Activated gamma-delta T cell treated with anti-CD3 and anti-CD28 coated beads, Interleukin-2, amount 50 U/mL, for 16 hours (primary cell): ENCODE measurements around the gene LGALS9C.
"Not testable (repeated sequence)": the region's sequence is repeated elsewhere in the genome, so short reads cannot be mapped to it uniquely, and the experiment has no call there.

Experiments used
- DNase-seq: peaks from one replicate; pipeline ENCODE4 v3.0.0-alpha.2; 2020; ENCODE audit warnings: low read depth

The LGALS9C gene

DNA sequence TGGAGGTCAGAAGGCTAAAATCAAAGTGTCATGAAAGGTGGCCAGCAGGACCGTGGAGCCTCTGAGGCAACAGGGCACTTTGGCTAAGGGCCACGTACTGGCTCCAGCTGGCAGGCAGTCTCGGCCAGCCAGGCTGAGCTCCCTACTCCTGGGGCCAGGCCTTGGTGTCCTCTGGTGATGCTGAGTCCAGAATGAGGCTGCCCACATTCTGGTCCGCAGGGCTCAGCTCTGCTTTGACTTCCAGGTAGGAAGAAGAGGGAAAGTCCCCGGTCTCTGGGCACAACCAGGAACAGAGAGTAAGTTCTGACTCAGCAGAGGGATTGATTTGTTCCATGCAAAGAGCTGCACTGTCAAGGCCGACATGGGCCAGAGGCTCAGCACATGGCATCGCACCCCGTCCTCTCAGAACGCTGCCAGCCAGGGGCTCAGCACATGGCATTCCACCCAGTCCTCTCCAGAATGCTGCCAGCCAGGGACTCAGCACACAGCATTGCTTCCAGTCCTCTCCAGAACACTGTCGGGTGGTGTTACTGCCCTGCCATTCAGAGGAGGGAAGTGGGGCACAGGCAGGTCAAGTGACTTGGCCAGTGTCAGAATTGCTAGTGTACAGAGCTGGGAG is 2.5 kb downstream of the LGALS9C start:
- DNase-seq: not testable (repeated sequence)

DNA sequence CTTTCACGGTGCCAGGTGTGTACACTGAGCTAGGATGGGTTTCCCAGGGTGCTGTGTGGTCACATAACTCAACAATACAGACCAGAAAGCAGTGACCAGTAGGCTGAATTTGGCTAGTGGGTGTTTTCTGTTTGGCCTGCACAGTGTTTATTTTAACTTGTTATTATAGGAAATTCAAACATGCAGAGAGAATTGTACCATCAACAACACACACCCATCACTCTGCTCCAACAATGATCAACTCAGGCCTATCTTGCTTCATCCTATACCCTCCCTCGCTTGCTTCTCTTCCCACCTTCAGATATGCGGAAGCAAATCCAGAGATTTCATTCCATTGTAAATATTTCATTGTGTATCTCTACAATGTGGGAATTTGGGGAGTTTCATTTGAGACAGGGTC is 5.2 kb downstream of the LGALS9C start:
- not testable (repeated sequence) for DNase-seq

DNA sequence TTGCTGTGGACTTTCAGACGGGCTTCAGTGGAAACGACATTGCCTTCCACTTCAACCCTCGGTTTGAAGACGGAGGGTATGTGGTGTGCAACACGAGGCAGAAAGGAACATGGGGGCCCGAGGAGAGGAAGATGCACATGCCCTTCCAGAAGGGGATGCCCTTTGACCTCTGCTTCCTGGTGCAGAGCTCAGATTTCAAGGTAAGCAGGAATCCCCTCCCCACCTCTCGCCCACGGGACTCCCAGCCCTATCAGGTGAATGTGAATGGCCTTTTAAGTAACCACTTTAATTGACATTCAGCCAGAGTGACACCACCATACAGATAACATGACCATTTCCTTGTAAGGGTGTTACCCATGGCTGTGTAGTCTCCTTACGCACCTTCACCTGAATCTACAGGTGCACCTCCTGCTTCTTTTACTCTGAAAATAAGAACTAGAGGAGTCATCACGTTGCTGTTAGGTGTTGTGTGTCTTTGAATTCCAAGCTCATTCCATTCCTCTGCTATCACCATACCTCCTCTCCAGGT is 9.4 kb downstream of the LGALS9C start:
- not testable (repeated sequence) for DNase-seq

DNA sequence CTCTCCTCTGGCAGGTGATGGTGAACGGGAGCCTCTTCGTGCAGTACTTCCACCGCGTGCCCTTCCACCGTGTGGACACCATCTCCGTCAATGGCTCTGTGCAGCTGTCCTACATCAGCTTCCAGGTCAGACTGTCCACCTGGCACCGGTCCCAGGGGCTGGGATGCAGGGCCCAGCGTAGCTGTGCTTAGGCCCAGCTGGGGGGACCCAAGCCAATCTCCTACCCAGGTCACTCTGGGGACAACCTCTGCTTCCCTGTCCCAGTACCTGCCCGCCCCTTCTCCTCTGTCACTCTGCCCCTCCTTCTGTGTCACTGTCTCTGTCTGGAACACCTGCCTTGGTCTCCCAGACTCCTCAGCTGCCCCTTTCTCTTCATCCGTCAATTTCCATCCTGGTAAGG is 11.0 kb downstream of the LGALS9C start:
- DNase-seq: not testable (repeated sequence)

DNA sequence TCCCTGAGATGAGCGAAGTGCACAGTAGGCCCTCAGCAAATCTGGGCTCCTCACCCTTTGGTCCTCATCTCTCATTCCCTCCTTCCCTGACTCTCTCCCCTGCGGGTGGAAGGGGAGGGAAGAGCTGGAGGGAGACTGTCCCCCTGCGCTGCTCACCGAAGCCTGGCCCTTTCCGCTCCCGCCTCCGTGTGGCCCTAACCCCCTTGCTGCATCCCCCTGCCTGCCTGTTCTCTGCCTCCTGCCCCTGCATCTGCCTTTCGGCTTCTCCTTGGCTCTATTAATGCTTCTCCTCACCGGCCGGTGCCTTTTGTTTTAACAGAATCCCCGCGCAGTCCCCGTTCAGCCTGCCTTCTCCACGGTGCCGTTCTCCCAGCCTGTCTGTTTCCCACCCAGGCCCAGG is 12.0 kb downstream of the LGALS9C start:
- DNase-seq: not testable (repeated sequence)

DNA sequence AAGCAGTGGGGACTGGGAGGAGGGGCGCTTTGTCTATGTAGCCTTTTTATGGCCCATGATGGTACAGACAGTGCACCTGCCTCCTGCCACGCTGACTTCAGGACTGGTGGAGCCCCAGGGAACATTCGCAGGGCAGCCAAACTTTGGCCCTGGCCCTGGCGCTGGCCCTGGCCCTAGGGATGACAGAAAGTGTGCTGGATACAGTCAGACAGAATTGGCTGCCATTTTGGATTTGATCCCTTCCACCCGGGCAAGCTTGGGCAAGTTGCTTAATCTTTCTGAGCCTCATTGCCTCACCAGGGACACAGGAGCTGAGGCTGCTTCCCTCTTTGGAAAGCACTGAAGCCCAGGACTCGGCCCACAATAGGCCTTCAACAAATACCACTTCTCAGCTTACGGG is 13.4 kb downstream of the LGALS9C start:
- DNase-seq: not testable (repeated sequence)

DNA sequence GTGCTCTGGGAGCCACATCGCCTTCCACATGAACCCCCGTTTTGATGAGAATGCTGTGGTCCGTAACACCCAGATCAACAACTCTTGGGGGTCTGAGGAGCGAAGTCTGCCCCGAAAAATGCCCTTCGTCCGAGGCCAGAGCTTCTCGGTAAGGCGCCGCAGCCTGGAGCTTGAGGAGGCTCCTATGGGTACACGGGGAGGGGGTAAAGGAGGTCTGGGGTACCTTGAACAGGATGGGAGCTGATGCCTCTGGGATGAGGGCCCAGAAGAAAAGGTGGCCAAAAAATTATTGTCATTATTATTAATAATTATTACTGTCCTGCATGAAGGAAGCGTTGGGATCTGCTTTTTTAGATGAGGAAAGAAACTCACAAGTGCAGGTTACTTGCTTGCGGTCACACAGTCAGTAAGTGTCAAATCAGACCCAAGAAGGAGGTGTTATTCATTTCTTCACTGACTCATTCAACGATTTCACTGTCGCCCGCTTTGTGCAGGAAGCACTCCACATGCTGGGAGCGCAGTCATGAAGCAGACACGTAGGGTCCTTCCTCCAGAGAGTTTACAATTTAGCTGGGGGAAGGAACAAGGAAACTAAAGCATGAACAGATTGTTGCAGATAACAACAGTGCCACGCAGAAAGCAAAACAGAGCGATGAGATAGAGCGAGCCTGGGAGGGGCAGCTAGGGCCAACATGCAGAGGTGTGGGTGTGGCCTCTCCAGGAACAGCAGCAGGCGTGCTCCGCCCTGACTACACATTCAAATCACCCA is 16.3 kb downstream of the LGALS9C start:
- DNase-seq: not testable (repeated sequence)

DNA sequence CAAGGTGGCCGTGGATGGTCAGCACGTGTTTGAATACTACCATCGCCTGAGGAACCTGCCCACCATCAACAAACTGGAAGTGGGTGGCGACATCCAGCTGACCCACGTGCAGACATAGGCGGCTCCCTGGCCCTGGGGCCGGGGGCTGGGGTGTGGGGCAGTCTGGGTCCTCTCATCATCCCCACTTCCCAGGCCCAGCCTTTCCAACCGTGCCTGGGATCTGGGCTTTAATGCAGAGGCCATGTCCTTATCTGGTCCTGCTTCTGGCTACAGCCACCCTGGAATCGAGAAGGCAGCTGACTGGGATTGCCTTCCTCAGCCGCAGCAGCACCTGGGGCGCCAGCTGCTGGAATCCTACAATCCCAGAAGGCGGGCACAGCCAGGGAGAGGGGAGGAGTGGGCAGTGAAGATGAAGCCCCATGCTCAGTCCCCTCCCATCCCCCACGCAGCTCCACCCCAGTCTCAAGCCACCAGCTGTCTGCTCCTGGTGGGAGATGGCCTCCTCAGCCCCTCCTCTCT is 17.7 kb downstream of the LGALS9C start:
- not testable (repeated sequence) for DNase-seq

DNA sequence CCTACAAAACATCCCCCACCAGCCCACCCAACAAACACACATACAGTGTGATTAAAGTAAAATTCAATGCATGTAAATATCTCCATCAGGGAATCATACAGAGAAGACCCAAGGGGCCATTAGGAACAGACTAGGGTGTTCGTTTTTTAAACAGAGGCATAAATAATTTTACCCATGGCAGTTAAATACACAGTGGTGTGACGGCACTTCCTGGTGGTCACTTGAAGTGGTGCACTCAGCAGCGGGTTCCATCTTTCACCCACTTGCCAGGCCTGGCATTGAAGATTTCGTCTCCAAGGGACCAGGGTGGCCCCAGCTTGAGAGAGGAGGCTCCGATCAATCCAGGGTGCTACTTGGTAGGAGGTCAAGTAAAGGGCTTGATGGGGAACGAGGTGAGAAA is 20.5 kb downstream of the LGALS9C start:
- not testable (repeated sequence) for DNase-seq

DNA sequence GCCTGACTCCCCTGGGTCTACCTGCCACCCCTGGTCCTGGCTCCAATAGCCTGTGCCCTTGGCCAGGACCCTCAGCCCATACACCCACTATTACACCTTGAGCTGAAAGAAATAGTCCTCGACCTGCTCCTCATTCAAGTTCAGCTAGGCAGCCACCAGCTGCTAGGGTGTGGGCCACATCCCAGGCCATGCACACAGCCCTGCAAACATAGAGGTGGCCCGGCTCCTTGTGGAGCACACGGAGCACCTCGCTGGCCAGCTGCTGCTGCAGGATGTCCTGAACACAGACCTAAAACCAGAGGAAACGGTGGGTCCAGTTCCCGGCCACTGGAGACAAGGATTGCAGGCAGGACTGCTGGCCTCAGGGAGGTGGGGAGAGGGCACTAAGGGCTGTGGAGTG is 22.5 kb downstream of the LGALS9C start:
- not testable (repeated sequence) for DNase-seq

DNA sequence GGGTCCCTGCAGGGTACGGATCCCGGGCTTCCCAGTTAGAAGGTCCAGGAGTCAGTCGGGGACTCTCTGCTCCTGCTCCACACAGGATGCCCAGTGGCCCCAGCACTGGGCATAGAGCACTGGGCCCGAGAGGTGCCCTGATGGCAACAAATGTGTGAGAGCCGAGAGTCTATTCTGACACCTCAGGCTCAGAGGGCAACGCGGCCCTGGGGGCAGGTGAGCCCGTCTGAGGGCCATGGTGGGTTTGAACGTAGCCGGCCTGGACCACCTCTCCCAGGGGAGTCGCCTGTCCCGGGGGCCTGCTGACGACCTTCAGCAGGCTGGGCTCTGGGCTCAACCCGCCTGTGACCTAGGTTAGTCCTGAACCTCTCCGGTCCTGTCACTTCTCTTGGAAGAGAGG is 23.2 kb downstream of the LGALS9C start:
- not testable (repeated sequence) for DNase-seq

DNA sequence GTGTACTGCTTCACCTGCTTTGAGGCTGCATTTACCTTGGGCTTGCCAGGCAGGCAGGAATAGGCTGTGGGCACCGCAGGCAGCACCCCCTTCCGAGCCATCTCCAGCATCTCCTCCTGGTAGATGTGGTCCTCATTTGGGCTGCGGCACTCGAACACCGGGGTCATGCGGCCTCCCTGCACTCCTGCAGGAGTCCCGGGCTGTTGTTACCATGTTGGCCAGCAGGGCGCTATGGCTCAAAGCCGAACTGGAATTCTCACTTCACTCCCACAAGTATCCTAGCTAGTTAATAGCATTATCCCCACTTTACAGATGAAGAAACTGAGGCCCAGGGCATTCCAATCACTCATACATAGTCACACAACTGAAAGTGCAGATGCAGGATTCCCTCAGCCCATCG is 23.7 kb downstream of the LGALS9C start:
- DNase-seq: not testable (repeated sequence)

DNA sequence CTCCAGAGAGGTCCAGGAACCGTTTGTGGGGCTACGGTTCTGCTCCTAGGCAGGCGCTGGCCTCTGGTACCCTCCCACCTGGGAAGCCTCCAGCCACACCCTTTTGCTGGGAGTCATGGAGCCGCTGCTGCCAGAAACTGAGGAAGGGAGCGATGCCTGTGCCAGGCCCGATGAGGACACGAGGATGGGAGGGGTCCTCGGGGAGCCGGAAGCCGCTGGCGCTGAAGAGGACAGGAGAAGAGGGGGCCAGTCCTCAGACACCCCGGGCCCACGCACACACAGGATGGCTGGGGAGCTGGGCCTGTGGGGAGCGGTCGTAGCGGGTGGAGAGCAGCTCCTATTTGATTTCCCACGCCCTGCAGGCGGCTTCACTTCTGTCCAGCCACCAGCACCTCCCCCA is 24.2 kb downstream of the LGALS9C start:
- not testable (repeated sequence) for DNase-seq

DNA sequence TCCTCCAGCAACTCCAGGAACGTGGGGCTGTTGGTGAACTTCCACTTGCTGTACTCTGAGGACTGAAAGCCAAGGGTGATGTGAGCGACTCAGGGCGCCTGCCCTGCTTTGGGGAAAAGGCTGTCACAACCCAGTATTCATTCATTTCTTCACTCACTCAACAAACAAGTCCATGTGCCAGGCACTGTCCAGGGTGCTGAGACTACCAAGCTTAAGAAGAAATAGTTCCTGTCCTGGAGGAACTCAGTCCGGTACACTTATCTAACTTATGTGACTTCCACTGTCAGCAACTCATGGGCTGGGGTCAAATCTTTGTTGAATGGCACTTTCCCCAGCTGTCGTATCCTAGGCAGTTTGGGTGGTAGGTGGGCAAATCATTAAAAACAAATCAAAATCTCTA is 26.6 kb downstream of the LGALS9C start:
- DNase-seq: not testable (repeated sequence)

DNA sequence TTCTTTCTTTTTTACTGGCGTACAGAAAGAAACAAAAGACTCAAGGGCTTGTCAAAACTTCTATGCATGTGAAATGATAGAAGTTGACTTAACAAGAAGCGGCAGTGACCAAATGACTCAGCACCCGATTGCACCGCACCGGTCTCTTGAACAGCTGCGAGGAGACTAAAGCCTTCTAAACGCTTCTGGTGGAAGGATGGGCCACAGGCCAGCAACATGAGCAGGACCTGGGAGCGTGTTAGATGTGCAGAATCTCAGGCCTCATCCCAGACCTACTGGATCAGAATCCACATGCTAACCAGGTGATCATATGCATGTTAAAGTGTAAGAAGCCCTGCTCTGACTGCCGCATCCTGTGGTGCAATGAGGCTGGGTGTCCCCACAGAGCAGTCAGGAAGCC is 31.1 kb downstream of the LGALS9C start:
- DNase-seq: not testable (repeated sequence)

DNA sequence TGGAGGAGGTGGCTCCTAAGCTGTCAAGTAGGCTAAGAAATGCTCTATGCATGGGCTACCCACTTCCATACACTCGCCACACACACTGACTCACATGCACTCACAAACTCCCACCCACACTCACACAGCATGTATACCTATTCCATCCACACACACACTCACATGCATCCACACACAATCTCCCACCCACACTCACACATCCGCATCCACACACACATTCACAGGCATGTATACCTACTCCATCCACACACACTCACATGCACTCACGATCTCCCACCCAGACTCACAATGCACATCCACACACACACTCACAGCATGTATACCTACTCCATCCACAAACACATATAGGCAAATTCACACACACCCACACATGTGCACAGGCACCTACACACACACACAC is 32.1 kb downstream of the LGALS9C start:
- not testable (repeated sequence) for DNase-seq

DNA sequence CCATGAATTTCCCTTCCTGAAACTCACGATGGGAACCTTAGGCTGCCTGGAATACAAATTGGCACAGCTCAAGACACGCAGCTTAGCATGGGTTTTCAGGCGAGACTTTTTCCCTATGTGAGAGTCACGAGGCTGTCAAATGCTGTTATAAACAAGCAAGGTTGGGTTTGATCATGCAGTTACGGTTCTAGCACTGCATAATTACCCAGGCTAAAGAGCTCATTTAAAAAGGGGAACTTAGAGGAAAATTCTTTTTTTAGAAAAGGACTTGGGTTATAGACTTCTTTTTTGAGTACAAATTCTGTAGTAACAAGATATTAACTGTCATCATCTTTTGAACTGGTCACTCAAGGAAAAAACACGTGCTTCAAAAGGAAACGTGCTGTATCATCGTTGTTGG is 44.5 kb downstream of the LGALS9C start:
- not testable (repeated sequence) for DNase-seq

DNA sequence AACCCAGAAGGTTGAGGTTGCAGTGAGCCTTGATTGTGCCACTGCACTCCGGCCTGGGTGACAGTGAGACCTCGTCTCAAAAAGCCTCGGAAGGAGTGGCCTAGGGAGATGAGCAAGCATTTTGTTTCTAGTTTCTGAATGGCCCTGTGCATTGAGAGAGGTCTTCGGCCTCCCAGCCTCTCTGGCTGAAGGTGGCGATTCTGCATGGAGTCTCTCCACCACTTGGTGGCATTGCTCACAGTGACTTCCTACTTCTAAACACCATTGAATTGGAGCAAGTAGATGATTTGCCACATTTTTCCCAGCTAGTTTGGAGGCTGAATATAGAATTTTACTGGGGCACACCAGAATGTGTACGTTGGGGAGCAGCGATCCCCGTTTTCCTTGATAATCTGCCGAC is 48.4 kb downstream of the LGALS9C start:
- not testable (repeated sequence) for DNase-seq

DNA sequence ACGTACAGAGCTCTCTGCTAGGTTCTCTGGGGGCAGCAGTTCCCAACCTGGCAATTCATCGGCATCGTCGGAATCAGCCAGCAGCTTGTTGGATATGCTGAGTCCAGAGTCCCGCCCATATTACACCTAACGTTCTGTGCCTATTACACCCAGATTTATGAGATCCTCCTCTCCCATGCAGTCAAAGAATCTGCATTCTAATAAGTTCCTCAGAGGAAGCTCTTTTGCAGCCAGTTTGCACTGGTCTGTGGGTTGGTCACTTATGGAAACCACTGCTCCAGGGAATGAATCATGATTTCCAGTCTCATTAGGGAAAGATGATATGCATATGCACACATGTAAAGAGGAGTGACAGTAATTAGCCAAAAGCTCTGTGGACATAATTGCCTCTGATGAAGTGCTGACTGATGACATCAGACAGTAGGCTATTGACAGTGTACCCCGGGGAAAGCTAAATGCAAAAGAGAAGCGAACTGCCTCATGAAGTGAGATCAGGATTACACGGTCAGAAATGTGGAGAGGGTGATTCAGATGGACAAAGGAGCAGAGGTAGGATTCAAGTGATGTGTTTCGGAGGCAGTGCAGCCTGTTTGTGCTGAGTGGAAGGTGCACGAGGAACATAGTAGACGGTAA is 49.7 kb downstream of the LGALS9C start:
- not testable (repeated sequence) for DNase-seq

DNA sequence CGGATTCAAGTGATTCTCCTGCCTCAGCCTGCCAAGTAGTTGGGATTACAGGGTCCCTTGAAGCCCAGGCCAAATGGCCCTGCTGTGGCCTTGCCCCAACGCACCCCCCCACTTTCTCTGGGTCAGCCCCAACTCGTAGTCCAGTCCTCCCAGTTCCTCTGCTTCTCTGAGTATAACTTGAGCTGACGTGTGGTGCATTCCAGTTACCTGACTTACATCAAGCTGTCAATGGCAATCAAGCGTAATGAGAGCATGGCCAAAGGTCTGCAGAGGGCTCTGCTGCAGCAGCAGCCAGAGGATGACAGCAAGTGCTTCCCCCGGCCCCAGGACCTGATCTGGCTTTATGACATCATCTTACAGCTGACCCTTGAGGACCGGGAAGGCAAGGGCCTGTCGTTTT is 50.8 kb downstream of the LGALS9C start:
- DNase-seq: not testable (repeated sequence)

DNA sequence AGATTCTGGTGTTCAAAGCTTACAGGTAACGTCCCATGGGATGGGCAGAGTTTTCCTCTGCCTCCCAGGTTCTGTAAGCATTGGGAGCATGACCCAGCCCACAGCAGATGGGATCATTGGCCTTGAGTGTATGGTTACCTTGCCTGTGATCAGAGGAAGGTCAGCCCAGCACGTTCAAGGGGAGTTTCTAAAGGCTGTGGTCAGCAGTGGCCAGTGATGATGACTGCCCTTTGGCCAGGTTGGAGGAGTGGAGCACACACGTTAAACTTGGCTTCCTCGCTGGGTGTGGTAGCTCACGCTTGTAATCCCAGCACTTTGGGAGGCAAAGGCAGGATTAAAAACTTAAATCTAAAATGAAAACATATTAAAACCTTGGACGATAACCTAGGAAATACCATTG is 51.8 kb downstream of the LGALS9C start:
- DNase-seq: not testable (repeated sequence)

DNA sequence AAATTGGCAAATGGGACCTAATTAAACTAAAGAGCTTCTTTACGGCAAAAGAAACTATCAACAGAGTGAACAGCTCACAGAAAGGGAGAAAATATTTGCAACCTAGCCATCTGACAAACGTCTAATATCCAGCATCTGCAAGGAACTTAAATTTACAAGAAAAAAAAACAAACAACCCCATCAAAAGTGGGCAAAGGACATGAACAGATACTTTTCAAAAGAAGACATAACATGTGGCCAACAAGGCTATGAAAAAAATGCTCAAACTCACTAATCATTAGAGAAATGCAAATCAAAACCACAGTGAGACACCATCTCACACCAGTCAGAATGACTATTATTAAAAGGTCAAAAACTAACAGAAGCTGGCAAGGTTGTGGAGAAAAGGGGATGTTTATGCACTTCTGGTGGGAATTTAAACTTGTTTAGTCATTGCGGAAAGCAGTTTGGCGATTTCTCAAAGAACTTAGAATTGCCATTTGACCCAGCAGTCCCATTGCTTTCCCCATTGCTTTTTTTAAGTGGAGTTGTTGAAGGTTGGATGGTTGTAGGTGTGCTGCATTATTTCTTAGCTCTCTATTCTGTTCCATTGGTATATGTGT is 52.4 kb downstream of the LGALS9C start:
- not testable (repeated sequence) for DNase-seq
